Thoracic aorta (tissue), 2 donors: ENCODE results near the gene NFYC. TPM values are rescaled to one million over a fixed set of nuclear protein-coding genes. Genes with fewer than 3 reads are reported as not detected.

Experiments
- ATAC-seq: fragments of 150-250 bp; one replicate; pipeline ENCODE4 v1.8.0; 2017; ENCODE audit warnings: low read depth; ENCODE audit not compliant: insufficient number of reproducible peaks, low FRiP score
- DNase-seq: peaks from one replicate; pipeline ENCODE4 v3.0.0-alpha.2; 2020; ENCODE audit warnings: low spot score
- H3K27ac ChIP-seq, 2 donors: fragments of 200-600 bp; sonication (generic); 1 replicate in 1 of 2; 2 replicates in 1 of 2; pipeline ENCODE4 v1.5.1; 2016; ENCODE audit warnings: mild to moderate bottlenecking in 2 of 2, moderate library complexity in 2 of 2
- H3K27me3 ChIP-seq: fragments of 200-600 bp; sonication (generic); replicated peaks from 2 replicates; pipeline ENCODE4 v1.6.0; 2016; ENCODE audit warnings: mild to moderate bottlenecking; ENCODE audit not compliant: insufficient read depth
- H3K36me3 ChIP-seq: fragments of 200-600 bp; sonication (generic); one replicate; pipeline ENCODE4 v1.5.1; 2016
- H3K4me1 ChIP-seq, 2 donors: fragments of 200-600 bp; sonication (generic); 1 replicate in 1 of 2; 2 replicates in 1 of 2; pipeline versions ENCODE4 v1.5.1 to v1.6.0; 2016; ENCODE audit warnings: low read depth in 2 of 2, mild to moderate bottlenecking in 1 of 2; ENCODE audit not compliant: control insufficient read depth in 1 of 2
- H3K4me3 ChIP-seq: fragments of 200-600 bp; sonication (generic); 2 replicates; pipeline ENCODE4 v1.5.1; 2016; ENCODE audit warnings: mild to moderate bottlenecking
- H3K9me3 ChIP-seq: fragments of 200-600 bp; sonication (generic); 2 replicates; pipeline ENCODE4 v1.5.1; 2016
- CTCF ChIP-seq: fragments of 200-600 bp; sonication (generic); IDR thresholded peaks from one replicate; pipeline ENCODE4 v1.5.1; 2019; ENCODE audit warnings: antibody characterized with exemption
- total RNA-seq, 2 donors: library from RNA; depleted of rRNA; stranded (reverse); fragments of >200 nt; gene quantifications; one replicate each; pipeline versions ENCODE4 v1.1.0 to v1.2.3, GENCODE V29; 2016

Gene NFYC
- total RNA-seq, 2 donors from 2014 or later, result 38.9 to 40.6 TPM

GRCh38 chr1:40662151-40662550, 29.4 kb upstream of the NFYC start:
- TF ChIP-seq CTCF, result no peak
- H3K9me3 ChIP-seq, result no peaks in the 10 kb centered on the region
- H3K27ac ChIP-seq, result peak overlapping the region; percentile 69 to 81
- peaks cover 20 to 49% of the 10 kb centered on the region in 2 donors for H3K4me1 ChIP-seq
- DNase-seq (no peak), ATAC-seq (no peak)
- no peaks in the 10 kb centered on the region for H3K36me3 ChIP-seq
- no peaks in the 10 kb centered on the region for H3K27me3 ChIP-seq
- no peak overlapping the region for H3K4me3 ChIP-seq

- DNase-seq (no peak), ATAC-seq (no peak)
- Histone ChIP-seq H3K36me3 (no peaks in the 10 kb centered on the region), H3K4me3 (no peak overlapping the region), H3K27ac (peak overlapping the region; percentile 69 to 81), H3K9me3 (no peaks in the 10 kb centered on the region), H3K4me1 (peaks cover 20 to 49% of the 10 kb centered on the region in 2 donors), H3K27me3 (no peaks in the 10 kb centered on the region)
- no peak for TF ChIP-seq CTCF
Measured at GRCh38 chr1:40662864-40663263, 28.6 kb upstream of the NFYC start.

- H3K9me3 ChIP-seq, result no peaks in the 10 kb centered on the region
- H3K4me1 ChIP-seq, result peaks cover 20 to 50% of the 10 kb centered on the region in 2 donors
- DNase-seq (no peak), ATAC-seq (no peak)
- H3K4me3 ChIP-seq, result peak overlapping the region; percentile 10
- peak overlapping the region; percentile 72 to 81 for H3K27ac ChIP-seq
- H3K36me3 ChIP-seq, result no peaks in the 10 kb centered on the region
- TF ChIP-seq CTCF, result no peak
- no peaks in the 10 kb centered on the region for H3K27me3 ChIP-seq
Measured at GRCh38 chr1:40663324-40664166, 28.0 kb upstream of the NFYC start.

- Histone ChIP-seq H3K4me1 (peaks cover 20 to 56% of the 10 kb centered on the region in 2 donors), H3K9me3 (no peaks in the 10 kb centered on the region), H3K36me3 (no peaks in the 10 kb centered on the region), H3K27ac (peak overlapping the region; percentile 72 to 81), H3K4me3 (peak overlapping the region; percentile 90), H3K27me3 (no peaks in the 10 kb centered on the region)
- DNase-seq (no peak), ATAC-seq (no peak)
- TF ChIP-seq CTCF, result no peak
Measured at GRCh38 chr1:40664167-40664537, 27.4 kb upstream of the NFYC start.

- Histone ChIP-seq H3K27ac (peak overlapping the region; percentile 72 to 81), H3K27me3 (no peaks in the 10 kb centered on the region), H3K4me1 (peaks cover 20 to 57% of the 10 kb centered on the region in 2 donors), H3K9me3 (no peaks in the 10 kb centered on the region), H3K4me3 (peak overlapping the region; percentile 90), H3K36me3 (no peaks in the 10 kb centered on the region)
- TF ChIP-seq CTCF, result no peak
- DNase-seq (no peak), ATAC-seq (no peak)
Measured at GRCh38 chr1:40664791-40665190, 26.7 kb upstream of the NFYC start.
